ENCODE measurements around the gene LDLRAD3.

The LDLRAD3 gene

GRCh38 chr11:36139767-36140166 lies 195.9 kb downstream of the LDLRAD3 start:
- no peak for DNase-seq (ENCODE audit: low read depth)

- DNase-seq (ENCODE audit: low read depth) = no peak
These were observed 197.5 kb downstream of the LDLRAD3 start for GRCh38 chr11:36141196-36141953.

GRCh38 chr11:36141956-36142355 lies 198.1 kb downstream of the LDLRAD3 start:
- DNase-seq (ENCODE audit: low read depth) = no peak

- DNase-seq (ENCODE audit: low read depth) = no peak
These were observed 198.6 kb downstream of the LDLRAD3 start for GRCh38 chr11:36142439-36142838.

- DNase-seq (ENCODE audit: low read depth) = no peak
These were observed 199.0 kb downstream of the LDLRAD3 start for GRCh38 chr11:36142879-36143278.

- DNase-seq (ENCODE audit: low read depth) = no peak
These were observed 202.6 kb downstream of the LDLRAD3 start for GRCh38 chr11:36146437-36146836.

- no peak for DNase-seq (ENCODE audit: low read depth)
These were observed 203.6 kb downstream of the LDLRAD3 start for GRCh38 chr11:36147491-36147890.

- no peak for DNase-seq (ENCODE audit: low read depth)
These were observed 204.8 kb downstream of the LDLRAD3 start for GRCh38 chr11:36148701-36149100.

- no peak for DNase-seq (ENCODE audit: low read depth)
These were observed 205.8 kb downstream of the LDLRAD3 start for GRCh38 chr11:36149538-36150242.

GRCh38 chr11:36150986-36151385 lies 207.1 kb downstream of the LDLRAD3 start:
- no peak for DNase-seq (ENCODE audit: low read depth)

GRCh38 chr11:36151933-36152580 lies 208.2 kb downstream of the LDLRAD3 start:
- DNase-seq (ENCODE audit: low read depth) = no peak

- no peak for DNase-seq (ENCODE audit: low read depth)
These were observed 209.7 kb downstream of the LDLRAD3 start for GRCh38 chr11:36153551-36153950.

- DNase-seq (ENCODE audit: low read depth) = no peak
These were observed 211.3 kb downstream of the LDLRAD3 start for GRCh38 chr11:36155124-36155561.

- no peak for DNase-seq (ENCODE audit: low read depth)
These were observed 211.9 kb downstream of the LDLRAD3 start for GRCh38 chr11:36155770-36156160.

GRCh38 chr11:36156161-36156816 lies 212.4 kb downstream of the LDLRAD3 start:
- no peak for DNase-seq (ENCODE audit: low read depth)

GRCh38 chr11:36156817-36157519 lies 213.1 kb downstream of the LDLRAD3 start:
- DNase-seq (ENCODE audit: low read depth) = no peak

- no peak for DNase-seq (ENCODE audit: low read depth)
These were observed 216.2 kb downstream of the LDLRAD3 start for GRCh38 chr11:36160091-36160490.

- DNase-seq (ENCODE audit: low read depth) = no peak
These were observed 217.7 kb downstream of the LDLRAD3 start for GRCh38 chr11:36161572-36161971.

GRCh38 chr11:36162006-36162882 lies 218.4 kb downstream of the LDLRAD3 start:
- no peak for DNase-seq (ENCODE audit: low read depth)

GRCh38 chr11:36162883-36163434 lies 219.1 kb downstream of the LDLRAD3 start:
- DNase-seq (ENCODE audit: low read depth) = no peak

Measured in activated T-cell treated with anti-CD3 and anti-CD28 coated beads for 1 hour (primary cell).